Measurements from ENCODE around the gene MANBA.
A peak's percentile ranks its signal among the peaks of the same experiment; 100 is the strongest.

Gene MANBA

DNA sequence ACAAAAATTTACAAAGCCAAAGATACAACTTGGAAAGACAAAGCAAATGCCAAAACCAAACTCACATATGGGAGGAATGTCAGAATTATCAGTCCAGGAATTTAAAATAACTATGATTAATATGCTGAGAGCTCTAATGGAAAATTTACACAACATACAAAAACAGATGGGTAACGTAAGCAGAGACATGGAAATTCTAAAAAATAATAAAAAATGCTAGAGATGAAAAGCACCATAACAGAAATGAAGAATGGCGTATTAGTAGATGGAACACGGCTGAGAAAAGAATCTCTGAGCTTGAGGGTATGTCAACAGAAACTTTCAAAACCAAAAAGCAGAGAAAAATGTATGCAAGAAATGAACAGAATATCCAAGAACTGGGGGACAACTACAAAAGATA lies 4.1 kb upstream of the MANBA start:
- Histone ChIP-seq H3K4me1 (ENCODE audit: control insufficient read depth, low read length) (peaks cover 7% of the 10 kb centered on the region), H3K27ac (ENCODE audit: low read depth, low read length) (no peak overlapping the region), H3K27me3 (ENCODE audit: control insufficient read depth, low read length) (peaks cover 12% of the 10 kb centered on the region), H3K9me3 (ENCODE audit: control insufficient read depth, insufficient read depth, low read length) (no peaks in the 10 kb centered on the region), H4K20me1 (ENCODE audit: control insufficient read depth, insufficient read depth, low read depth, low read length) (no peaks in the 10 kb centered on the region), H3K4me2 (ENCODE audit: low read length) (no peak overlapping the region), H3F3A (ENCODE audit: control insufficient read depth, insufficient read depth) (no peaks in the 10 kb centered on the region), H3K9me2 (replicated peaks; ENCODE audit: control insufficient read depth, low read length) (0 out of 2 replicates have a peak, but pooled peaks cover 2% of the 10 kb centered on the region), H3K4me3 (ENCODE audit: low read length) (no peak overlapping the region), H3K36me3 (ENCODE audit: control insufficient read depth, low read length) (no peaks in the 10 kb centered on the region), H3K79me2 (ENCODE audit: control insufficient read depth, low read length) (peaks cover 4% of the 10 kb centered on the region)
- TF ChIP-seq EZH2phosphoT487 (IDR thresholded peaks at IDR 0.05; ENCODE audit: borderline replicate concordance, low read length): no peak
- TF ChIP-seq, protein P1, sequence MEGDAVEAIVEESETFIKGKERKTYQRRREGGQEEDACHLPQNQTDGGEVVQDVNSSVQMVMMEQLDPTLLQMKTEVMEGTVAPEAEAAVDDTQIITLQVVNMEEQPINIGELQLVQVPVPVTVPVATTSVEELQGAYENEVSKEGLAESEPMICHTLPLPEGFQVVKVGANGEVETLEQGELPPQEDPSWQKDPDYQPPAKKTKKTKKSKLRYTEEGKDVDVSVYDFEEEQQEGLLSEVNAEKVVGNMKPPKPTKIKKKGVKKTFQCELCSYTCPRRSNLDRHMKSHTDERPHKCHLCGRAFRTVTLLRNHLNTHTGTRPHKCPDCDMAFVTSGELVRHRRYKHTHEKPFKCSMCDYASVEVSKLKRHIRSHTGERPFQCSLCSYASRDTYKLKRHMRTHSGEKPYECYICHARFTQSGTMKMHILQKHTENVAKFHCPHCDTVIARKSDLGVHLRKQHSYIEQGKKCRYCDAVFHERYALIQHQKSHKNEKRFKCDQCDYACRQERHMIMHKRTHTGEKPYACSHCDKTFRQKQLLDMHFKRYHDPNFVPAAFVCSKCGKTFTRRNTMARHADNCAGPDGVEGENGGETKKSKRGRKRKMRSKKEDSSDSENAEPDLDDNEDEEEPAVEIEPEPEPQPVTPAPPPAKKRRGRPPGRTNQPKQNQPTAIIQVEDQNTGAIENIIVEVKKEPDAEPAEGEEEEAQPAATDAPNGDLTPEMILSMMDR (IDR thresholded peaks at IDR 0.05; ENCODE audit: low read depth, low read length, poor library complexity, severe bottlenecking): no peak

DNA sequence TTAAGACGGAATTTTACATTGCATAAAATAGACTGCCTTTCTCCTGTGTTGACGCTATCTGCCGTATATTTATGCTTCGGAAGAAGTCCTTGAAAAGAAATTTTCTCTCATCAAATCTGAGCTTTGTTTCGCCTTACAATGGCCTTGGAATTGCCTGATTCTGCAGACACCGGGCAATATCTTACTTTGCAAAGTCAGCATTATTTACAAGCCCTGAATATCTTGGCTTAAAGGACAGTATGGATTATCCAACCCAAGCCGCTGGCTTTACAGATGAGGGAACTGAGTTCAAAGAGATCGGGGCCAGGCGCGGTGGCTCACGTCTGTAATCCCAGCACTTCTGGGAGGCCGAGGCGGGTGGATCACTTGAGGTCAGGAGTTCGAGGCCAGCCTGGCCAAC lies 1.1 kb upstream of the MANBA start:
- Histone ChIP-seq H3K9me3 (ENCODE audit: control insufficient read depth, insufficient read depth, low read length) (no peaks in the 10 kb centered on the region), H3K36me3 (ENCODE audit: control insufficient read depth, low read length) (0 out of 2 replicates have a peak, but pooled peaks cover 2% of the 10 kb centered on the region), H3K4me2 (ENCODE audit: low read length) (peak overlapping the region; percentile 97; the same call in 1 of the 2 replicates), H3K4me1 (ENCODE audit: control insufficient read depth, low read length) (peaks cover 25% of the 10 kb centered on the region), H3K27ac (ENCODE audit: low read depth, low read length) (no peak overlapping the region), H3K4me3 (ENCODE audit: low read length) (no peak overlapping the region), H3K9me2 (replicated peaks; ENCODE audit: control insufficient read depth, low read length) (no peaks in the 10 kb centered on the region), H3F3A (ENCODE audit: control insufficient read depth, insufficient read depth) (no peaks in the 10 kb centered on the region), H4K20me1 (ENCODE audit: control insufficient read depth, insufficient read depth, low read depth, low read length) (no peaks in the 10 kb centered on the region), H3K79me2 (ENCODE audit: control insufficient read depth, low read length) (peaks cover 34% of the 10 kb centered on the region), H3K27me3 (ENCODE audit: control insufficient read depth, low read length) (peaks cover 9% of the 10 kb centered on the region)
- TF ChIP-seq, protein P1 (IDR thresholded peaks at IDR 0.05; ENCODE audit: low read depth, low read length, poor library complexity, severe bottlenecking): no peak
- no peak for TF ChIP-seq EZH2phosphoT487 (IDR thresholded peaks at IDR 0.05; ENCODE audit: borderline replicate concordance, low read length)

DNA sequence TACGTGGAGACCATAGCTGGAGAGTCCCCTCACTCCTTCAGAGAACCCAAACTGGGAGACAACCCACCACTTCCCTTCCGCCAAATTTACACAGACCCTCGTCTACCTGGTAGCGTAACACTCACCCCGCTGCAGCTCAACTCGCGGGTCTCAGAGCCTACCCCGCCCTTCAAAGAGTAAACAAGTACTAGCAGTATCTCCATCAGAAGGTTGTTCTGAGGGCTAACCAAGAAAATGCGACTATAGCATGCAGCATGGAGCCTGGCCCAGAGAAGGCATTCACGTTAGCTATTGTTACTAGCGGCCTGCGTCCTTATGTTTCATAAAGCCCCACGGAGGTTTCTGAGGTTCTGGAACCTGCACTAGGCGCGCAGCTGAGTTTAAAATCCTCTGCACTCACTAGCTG lies 531 bp upstream of the MANBA start:
- H3K4me2 ChIP-seq (ENCODE audit: low read length): peak overlapping the region; percentile 97
- 0 out of 2 replicates have a peak, but pooled peaks cover under 1% of the 10 kb centered on the region for H3K9me3 ChIP-seq (ENCODE audit: control insufficient read depth, insufficient read depth, low read length)
- no peaks in the 10 kb centered on the region for H3K9me2 ChIP-seq (replicated peaks; ENCODE audit: control insufficient read depth, low read length)
- H3K27me3 ChIP-seq (ENCODE audit: control insufficient read depth, low read length): peaks cover 9% of the 10 kb centered on the region
- H3K36me3 ChIP-seq (ENCODE audit: control insufficient read depth, low read length): 0 out of 2 replicates have a peak, but pooled peaks cover 2% of the 10 kb centered on the region
- peaks cover 25% of the 10 kb centered on the region for H3K4me1 ChIP-seq (ENCODE audit: control insufficient read depth, low read length)
- H3K79me2 ChIP-seq (ENCODE audit: control insufficient read depth, low read length): peaks cover 37% of the 10 kb centered on the region
- H3K27ac ChIP-seq (ENCODE audit: low read depth, low read length): no peak overlapping the region
- no peaks in the 10 kb centered on the region for H4K20me1 ChIP-seq (ENCODE audit: control insufficient read depth, insufficient read depth, low read depth, low read length)
- no peak for TF ChIP-seq EZH2phosphoT487 (IDR thresholded peaks at IDR 0.05; ENCODE audit: borderline replicate concordance, low read length)
- TF ChIP-seq, protein P1 (IDR thresholded peaks at IDR 0.05; ENCODE audit: low read depth, low read length, poor library complexity, severe bottlenecking): no peak
- no peaks in the 10 kb centered on the region for H3F3A ChIP-seq (ENCODE audit: control insufficient read depth, insufficient read depth)
- peak overlapping the region; percentile 85 for H3K4me3 ChIP-seq (ENCODE audit: low read length)

All from DOHH2 (cell line).